Astrocyte of the hippocampus (primary cell): ENCODE measurements around the gene BHLHA15.
A peak's percentile ranks its signal among the peaks of the same experiment; 100 is the strongest.

ENCODE experiments used
- DNase-seq: peaks from one replicate; pipeline ENCODE4 v3.0.0; 2011; ENCODE audit warnings: low read depth, low spot score

BHLHA15 gene

GRCh38 chr7:98187138-98187502 is 24.1 kb upstream of the BHLHA15 start:
- no peak for DNase-seq

- DNase-seq: no peak
Measured at GRCh38 chr7:98189559-98189958, 21.7 kb upstream of the BHLHA15 start.

- no peak for DNase-seq
Measured at GRCh38 chr7:98191668-98192431, 19.4 kb upstream of the BHLHA15 start.

- no peak for DNase-seq
Measured at GRCh38 chr7:98192781-98193457, 18.3 kb upstream of the BHLHA15 start.

DNA sequence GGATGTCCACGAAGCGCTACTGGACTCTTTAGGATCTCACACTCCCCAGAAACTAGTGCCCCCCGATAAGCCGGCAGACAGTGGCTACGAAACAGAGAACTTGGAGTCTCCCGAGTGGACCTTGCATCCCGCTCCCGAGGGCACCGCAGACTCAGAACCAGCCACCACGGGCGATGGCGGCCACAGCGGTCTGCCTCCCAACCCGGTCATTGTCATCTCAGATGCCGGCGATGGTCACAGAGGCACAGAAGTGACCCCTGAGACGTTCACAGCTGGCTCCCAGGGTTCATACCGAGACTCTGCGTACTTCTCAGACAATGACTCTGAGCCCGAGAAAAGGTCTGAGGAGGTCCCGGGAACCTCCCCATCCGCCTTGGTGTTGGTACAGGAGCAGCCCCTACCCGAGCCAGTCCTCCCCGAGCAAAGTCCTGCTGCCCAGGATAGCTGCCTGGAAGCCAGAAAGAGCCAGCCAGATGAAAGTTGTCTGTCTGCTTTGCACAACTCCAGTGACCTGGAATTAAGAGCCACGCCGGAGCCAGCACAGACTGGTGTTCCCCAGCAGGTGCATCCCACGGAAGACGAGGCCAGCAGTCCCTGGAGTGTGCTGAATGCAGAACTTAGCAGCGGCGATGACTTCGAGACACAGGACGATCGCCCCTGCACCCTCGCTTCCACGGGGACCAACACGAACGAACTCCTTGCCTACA is 17.6 kb upstream of the BHLHA15 start:
- no peak for DNase-seq

GRCh38 chr7:98194186-98194585 is 17.1 kb upstream of the BHLHA15 start:
- DNase-seq: no peak

DNA sequence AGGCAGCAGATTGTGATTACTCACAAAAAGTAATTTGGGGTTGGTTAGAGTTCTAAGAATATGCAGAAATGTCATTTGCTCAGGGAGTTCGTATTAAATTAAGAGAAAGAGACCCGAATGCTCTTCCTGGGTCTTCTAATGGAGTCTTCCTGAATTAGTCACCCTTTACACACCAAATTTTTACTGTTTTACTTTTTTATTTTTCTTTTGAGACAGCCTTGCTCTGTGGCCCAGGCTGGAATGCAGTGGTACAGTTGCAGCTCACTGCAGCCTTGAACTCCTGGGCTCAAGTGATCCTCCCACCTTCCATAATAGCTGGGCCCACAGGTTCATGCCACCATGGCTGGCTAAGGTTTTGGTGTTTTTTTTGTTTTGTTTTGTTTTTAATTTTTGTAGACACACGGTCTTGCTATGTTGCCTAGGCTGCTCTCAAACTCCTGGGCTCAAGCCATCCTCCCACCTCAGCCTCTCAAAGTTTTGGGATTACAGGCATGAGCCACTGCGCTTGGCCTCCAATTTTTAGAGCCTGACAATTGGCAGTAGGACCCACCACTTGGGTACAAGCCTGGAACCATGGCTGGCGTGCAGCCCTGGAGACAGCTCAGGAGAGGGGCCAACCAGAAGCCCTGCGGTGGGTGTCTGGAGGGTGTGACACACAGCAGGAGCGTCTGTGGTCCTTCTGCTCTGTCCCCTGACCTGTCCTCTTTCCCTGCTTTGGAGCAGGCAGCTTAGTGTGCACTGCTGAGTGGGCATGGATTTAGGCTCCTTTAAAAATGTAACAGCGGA is 16.4 kb upstream of the BHLHA15 start:
- DNase-seq: peak; percentile 31

GRCh38 chr7:98196706-98197605 is 14.3 kb upstream of the BHLHA15 start:
- DNase-seq: no peak

DNA sequence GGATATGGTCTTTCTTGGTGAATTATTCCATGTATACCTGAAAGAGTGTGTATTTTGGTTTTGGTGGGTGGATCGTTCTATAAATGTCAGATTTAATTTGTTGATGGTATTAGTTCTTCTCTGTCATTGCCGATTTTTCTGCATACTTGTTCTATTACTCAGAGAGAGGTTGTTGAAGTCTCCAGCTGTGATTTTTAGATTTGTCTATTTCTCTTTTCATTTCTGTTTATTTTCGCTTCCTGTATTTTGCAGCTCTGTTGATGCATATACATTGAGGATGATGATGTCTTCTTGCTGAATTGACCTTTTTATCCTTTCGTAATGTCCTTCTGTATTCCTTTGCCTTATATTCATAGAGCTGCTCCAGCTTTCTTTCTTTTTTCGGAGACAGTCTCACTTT is 12.1 kb upstream of the BHLHA15 start:
- no peak for DNase-seq

DNA sequence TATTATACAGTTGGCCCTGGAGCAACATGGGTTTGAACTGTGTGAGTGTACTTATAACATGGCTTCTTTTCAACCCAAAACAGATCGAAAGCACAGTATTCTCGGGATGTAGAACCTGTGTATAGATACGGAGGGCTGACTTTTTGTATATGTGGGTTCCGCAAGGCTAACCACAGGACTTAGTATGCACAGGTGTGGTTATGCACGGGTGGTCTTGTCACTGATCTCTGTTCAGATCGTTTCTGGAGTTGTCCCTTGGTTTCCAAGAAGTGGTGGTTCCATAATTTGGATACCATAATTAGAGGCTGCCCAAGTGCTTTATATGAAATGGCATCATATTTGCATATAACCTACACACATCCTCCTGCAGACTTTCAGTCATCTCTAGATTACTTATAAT is 10.9 kb upstream of the BHLHA15 start:
- DNase-seq: no peak

DNA sequence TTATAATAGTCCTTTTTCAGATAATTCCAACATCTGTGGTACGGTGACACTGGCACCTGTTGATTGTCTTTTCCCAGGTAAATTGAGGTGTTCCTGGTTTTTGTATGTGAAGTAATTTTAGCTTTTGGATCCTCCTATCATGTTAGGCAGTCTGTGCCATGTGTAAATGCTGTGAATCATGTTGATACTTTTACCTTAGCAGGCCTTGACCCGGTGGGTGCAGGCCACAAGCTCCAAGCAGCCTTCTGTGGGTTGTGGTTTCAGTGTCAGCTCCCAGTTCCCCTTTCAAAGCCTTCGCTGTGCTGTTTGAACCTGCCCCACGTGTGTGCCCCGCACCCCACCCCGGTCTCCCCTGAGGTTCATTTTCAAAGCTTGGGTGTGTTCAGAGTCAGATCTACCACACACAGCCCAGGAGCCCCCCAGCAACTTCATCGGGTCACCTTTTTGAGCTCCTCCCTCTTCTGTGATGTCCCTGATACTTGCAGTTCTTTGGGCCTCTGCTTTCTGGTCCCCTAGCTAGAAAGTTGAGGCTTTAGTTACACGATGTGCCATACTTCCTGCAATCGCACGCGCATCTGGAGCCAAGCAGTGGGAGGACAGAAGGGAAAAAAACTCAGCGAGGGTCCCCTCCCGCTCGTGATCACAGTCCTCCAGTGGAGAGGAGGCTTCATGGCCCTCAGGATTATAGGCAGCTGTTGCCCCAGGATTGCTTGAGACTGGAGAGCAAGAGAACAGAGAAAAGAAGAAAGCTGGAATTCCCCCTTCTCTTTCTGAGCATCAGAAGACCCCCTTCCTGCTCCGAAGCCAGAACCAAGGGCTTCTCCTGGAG is 8.7 kb upstream of the BHLHA15 start:
- DNase-seq: no peak

DNA sequence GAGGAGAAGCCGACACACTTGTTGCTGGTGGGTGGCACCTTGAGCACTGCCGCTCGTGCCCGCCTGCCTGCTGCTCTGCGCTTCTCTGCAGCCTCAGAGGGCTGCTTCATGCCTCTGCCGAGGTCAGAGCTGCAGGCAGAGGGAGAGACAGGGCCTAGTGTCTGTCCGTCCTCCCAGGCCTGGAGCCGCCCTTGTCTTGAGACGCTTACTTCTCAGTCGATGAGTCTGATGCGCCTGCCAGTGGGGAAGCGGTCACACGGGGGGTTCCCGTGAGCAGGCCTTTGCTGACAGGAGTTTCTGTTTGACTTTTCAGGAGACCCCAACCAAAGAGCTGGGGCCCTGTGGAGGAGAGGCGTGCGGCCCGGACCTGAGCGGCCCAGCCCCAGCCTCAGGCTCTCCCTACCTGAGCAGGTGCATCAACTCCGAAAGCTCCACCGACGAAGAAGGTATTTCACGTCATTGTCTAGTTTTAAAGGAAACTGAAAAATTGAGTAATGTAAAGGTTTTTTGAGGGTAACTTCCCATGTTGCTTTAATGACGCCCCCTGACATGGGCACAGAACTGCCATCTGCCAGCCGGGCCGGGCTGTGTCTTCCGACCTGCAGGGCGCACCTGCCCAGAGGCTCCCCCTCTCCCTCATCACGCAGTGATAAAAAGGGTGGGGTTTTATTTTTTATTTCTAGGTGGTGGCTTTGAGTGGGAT is 7.8 kb upstream of the BHLHA15 start:
- no peak for DNase-seq

GRCh38 chr7:98203964-98204605 is 7.2 kb upstream of the BHLHA15 start:
- DNase-seq: no peak

DNA sequence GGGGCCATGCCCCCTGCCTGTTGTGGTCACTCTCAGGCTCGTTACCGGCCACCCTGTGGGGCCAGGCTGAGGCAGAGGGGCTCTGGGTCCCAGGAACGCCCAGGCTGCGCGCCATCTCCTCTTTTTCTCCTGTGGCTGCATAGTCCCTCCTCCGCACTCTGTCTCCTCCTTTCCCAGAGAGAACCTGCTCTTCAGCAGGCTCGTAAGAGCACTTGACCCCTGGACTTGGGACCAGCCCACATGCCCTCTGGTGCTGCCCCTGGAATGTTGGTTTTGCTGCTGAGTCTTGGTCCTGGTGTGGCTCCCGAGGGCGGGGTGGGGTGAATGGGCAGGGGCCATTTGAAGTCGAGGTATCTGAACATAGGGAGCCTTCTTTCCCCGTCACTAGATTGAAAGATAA is 6.6 kb upstream of the BHLHA15 start:
- DNase-seq: no peak

DNA sequence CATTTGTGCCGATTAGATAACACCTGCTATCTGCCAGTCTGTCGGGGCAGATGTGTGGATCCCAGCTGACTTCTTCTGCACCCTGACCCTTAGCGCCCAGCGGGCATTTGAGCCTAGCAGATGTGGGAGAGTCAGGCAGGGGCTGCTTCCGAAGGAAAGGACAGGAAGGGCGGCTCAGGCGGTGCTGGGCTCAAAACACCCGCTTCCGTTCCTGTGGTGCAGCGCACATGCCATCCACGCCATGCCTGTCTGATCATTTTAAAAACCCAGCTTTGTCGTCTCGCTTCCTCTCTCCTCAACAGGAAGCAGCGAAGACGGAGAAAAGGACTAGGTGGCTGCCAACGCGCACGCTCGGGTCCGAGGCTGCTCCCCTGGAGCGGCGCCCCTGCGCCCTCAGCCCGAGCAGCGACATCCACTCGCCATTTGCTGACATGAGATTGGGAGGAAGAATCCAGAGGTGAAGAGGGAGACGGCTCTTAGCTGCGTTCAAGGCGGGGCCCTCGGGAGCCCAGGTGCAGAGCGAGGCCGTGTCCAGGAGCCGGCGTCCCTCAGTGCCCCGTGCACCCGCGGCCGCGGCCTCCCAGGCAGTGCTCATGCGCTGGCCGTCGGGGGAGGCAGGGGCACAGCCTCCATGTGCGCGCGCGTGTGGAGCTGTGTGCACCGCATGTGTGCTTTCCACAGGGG is 5.9 kb upstream of the BHLHA15 start:
- DNase-seq: no peak

DNA sequence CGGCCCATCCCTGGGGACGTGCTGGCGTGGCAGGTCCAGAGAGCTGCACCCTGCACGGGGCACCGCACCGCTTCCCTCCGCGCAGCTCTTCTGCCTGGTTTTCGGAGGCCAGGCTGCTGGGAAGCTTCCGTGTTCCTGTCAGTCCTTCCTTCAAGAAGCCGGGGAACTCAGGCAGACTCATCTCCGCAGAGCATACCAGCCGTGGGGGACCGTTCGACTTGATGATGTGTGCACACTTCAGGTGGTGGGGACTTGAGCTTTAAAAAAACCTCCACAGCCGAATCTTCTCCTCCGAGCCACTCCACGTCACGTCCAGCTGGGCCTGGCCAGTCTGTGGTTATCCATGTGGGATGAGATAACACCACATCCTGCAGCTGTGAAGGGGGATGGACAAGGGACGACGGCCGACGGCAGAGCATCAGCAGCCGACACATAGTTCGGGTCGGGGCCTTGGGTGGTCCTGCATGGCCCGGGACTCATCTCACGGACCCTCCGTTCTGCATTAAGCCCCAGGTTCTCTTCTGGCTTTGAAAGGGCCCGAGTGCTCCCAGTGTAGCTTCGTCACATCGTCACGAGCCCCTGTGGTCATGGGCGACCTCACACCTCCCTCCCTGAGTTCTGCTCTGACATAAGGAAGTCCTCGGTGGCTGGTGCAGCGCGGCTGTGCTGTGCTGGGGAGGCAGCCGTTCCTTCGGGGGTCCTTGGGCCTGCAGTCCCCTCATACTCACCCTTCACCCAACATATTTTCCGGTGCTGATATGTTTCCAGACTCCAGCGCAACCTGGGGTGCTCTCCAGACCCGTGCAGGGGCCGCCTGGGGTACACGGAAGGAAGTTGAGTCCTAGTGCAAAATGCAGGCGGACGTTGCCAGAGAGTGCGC is 4.5 kb upstream of the BHLHA15 start:
- DNase-seq: no peak

GRCh38 chr7:98209166-98209920 is 1.9 kb upstream of the BHLHA15 start:
- DNase-seq: no peak
